B cell (primary cell): ENCODE results near the gene UMODL1. TPM values are rescaled to one million over a fixed set of nuclear protein-coding genes. Genes with fewer than 3 reads are reported as not detected.

Source experiments
- ATAC-seq: fragments of 200-7000 bp; cut with Tn5 transposase; one replicate; pipeline ENCODE4 v1.10.0; 2021; ENCODE audit warnings: low read depth, mild to moderate bottlenecking, moderate number of reproducible peaks, moderate library complexity
- CTCF ChIA-PET: fragments of 350-600 bp; sonication (Branson Sonifier 250); formaldehyde crosslinking; loops from one replicate; lab custom pipeline; 2021; ENCODE audit warnings: antibody characterized with exemption, inconsistent platforms; lab: Charles Lee
- POLR2A ChIA-PET: fragments of 350-600 bp; sonication (Branson Sonifier 250); formaldehyde crosslinking; loops from one replicate; lab custom pipeline; 2021; ENCODE audit warnings: antibody characterized with exemption; lab: Charles Lee
- DNase-seq: peaks from one replicate; pipeline ENCODE4 v3.0.0; 2013
- H2AFZ ChIP-seq: 2 replicates; pipeline ENCODE4 v1.6.1; 2012; ENCODE audit warnings: mild to moderate bottlenecking, low read depth, low read length; ENCODE audit not compliant: insufficient read depth, poor library complexity, severe bottlenecking
- H3K27ac ChIP-seq, 2 donors: 1 replicate in 1 of 2; 2 replicates in 1 of 2; pipeline ENCODE4 v1.5.1; 2012 to 2013; ENCODE audit warnings: low read length in 2 of 2, mild to moderate bottlenecking in 2 of 2, moderate library complexity in 1 of 2
- H3K27me3 ChIP-seq, 4 experiments: fragments of 200-600 bp in 1 of 4; sonication (generic) in 1 of 4; replicated peaks in 1 of 4; 1 replicate in 2 of 4; 2 replicates in 2 of 4; pipeline versions ENCODE4 v1.6.1 to v1.7.0; 2013 to 2016; ENCODE audit warnings: low read length in 3 of 4, mild to moderate bottlenecking in 2 of 4, mixed read lengths in 1 of 4, moderate library complexity in 1 of 4; ENCODE audit not compliant: insufficient read depth in 4 of 4, control insufficient read depth in 3 of 4; ENCODE audit errors: control extremely low read depth in 1 of 4
- H3K36me3 ChIP-seq, 2 experiments: replicated peaks in 1 of 2; 1 replicate in 1 of 2; 2 replicates in 1 of 2; pipeline versions ENCODE4 v1.6.1 to v1.7.1; 2013; ENCODE audit warnings: low read length in 1 of 2; ENCODE audit not compliant: insufficient read depth in 2 of 2, control insufficient read depth in 1 of 2; ENCODE audit errors: control extremely low read depth in 1 of 2, extremely low read depth in 1 of 2
- H3K4me1 ChIP-seq, 2 donors: fragments of 200-600 bp in 1 of 2; sonication (generic) in 1 of 2; 1 replicate in 1 of 2; 2 replicates in 1 of 2; pipeline versions ENCODE4 v1.5.1 to v1.6.1; 2013 to 2017; ENCODE audit warnings: low read length in 2 of 2; ENCODE audit not compliant: control insufficient read depth in 2 of 2, insufficient read depth in 2 of 2
- H3K4me2 ChIP-seq: replicated peaks from 2 replicates; pipeline ENCODE3; 2012; ENCODE audit warnings: mild to moderate bottlenecking, low read depth, low read length; ENCODE audit not compliant: poor library complexity, severe bottlenecking
- H3K4me3 ChIP-seq, 5 experiments: fragments of 200-600 bp in 1 of 5; sonication (generic) in 1 of 5; 1 replicate in 3 of 5; 2 replicates in 2 of 5; pipeline versions ENCODE4 v1.5.1 to v1.7.0; 2011 to 2016; ENCODE audit warnings: low read length in 4 of 5, mild to moderate bottlenecking in 4 of 5, low read depth in 2 of 5, control low read depth in 1 of 5, moderate library complexity in 1 of 5; ENCODE audit not compliant: insufficient read depth in 1 of 5; ENCODE audit errors: control extremely low read depth in 1 of 5, extremely low read depth in 1 of 5
- H3K79me2 ChIP-seq: fragments of 200-600 bp; sonication (generic); one replicate; pipeline ENCODE4 v1.6.0; 2016; ENCODE audit warnings: low read length; ENCODE audit not compliant: control insufficient read depth, insufficient read depth
- H3K9ac ChIP-seq: fragments of 200-600 bp; sonication (generic); 2 replicates; pipeline ENCODE4 v1.6.1; 2017; ENCODE audit warnings: mild to moderate bottlenecking, low read length, moderate library complexity
- H3K9me3 ChIP-seq, 3 donors: one replicate each; pipeline versions ENCODE4 v1.6.1 to v1.7.1; 2013; ENCODE audit warnings: low read length in 2 of 3; ENCODE audit not compliant: control insufficient read depth in 2 of 3, insufficient read depth in 1 of 3; ENCODE audit errors: control extremely low read depth in 1 of 3
- H4K20me1 ChIP-seq: 2 replicates; pipeline ENCODE4 v1.6.0; 2012; ENCODE audit warnings: mild to moderate bottlenecking, low read length; ENCODE audit not compliant: insufficient read depth, control insufficient read depth, poor library complexity, severe bottlenecking
- H3K27ac Mint-ChIP-seq: one replicate; pipeline ENCODE4 v1.8.0; 2021; ENCODE audit warnings: mixed read lengths
- H3K27me3 Mint-ChIP-seq: one replicate; pipeline ENCODE4 v1.8.0; 2021; ENCODE audit warnings: mixed read lengths
- H3K4me1 Mint-ChIP-seq: one replicate; pipeline ENCODE4 v1.8.0; 2021; ENCODE audit warnings: mixed read lengths
- H3K4me3 Mint-ChIP-seq: one replicate; pipeline ENCODE4 v1.8.0; 2021; ENCODE audit warnings: mixed read lengths
- H3K9me3 Mint-ChIP-seq: one replicate; pipeline ENCODE4 v1.8.0; 2022; ENCODE audit warnings: mixed read lengths; ENCODE audit not compliant: insufficient read depth
- CTCF ChIP-seq: fragments of 200-600 bp; IDR thresholded peaks from one replicate; pipeline ENCODE4 v1.8.0; 2022; ENCODE audit warnings: antibody characterized with exemption, mild to moderate bottlenecking
- EZH2 ChIP-seq: IDR thresholded peaks from 2 replicates; pipeline ENCODE4 v1.6.1; 2012; ENCODE audit warnings: borderline replicate concordance, low read depth, mild to moderate bottlenecking, moderate library complexity, low read length; ENCODE audit not compliant: insufficient read depth, poor library complexity, severe bottlenecking
- WGBS: methylation state at CpG from one replicate; pipeline ENCODE4 v1.1.5; 2013; ENCODE audit warnings: missing lambda C conversion rate; ENCODE audit not compliant: insufficient coverage; 5-methylcytosine and 5-hydroxymethylcytosine counted together
- intact Hi-C: fragments of 100-400 bp; cut with micrococcal nuclease; formaldehyde crosslinking; loops from one replicate; pipeline ENCODE4 v1.10.0; 2022
- polyA plus RNA-seq: library from polyadenylated mRNA; depleted of rRNA; stranded (reverse); fragments of >200 nt; gene quantifications from 2 replicates; pipeline ENCODE4 v1.2.3, GENCODE V29; 2012
- total RNA-seq, 2 donors: library from RNA; stranded (reverse); fragments of 120-200 nt in 1 of 2; gene quantifications; 1 replicate in 1 of 2; 2 replicates in 1 of 2; pipeline versions ENCODE4 v1.2.3 to v1.2.4, GENCODE V29; 2013 to 2022

UMODL1 gene
- total and polyA plus RNA-seq, 2 donors (not counting 1 experiment from before 2014, with no cell fraction given), result 0.10 to 0.49 TPM

GRCh38 chr21:42154237-42155044 lies 83.3 kb downstream of the UMODL1 start:
- WGBS, result 88% methylated on average over 16 of the region's 17 CpGs

More at GRCh38 chr21:42154237-42155044, 83.3 kb downstream of the UMODL1 start:
- Mint-ChIP-seq H3K4me1 (peaks cover under 1% of the 10 kb centered on the region), H3K27ac (no peak overlapping the region), H3K4me3 (no peak overlapping the region), H3K27me3 (peaks cover 40% of the 10 kb centered on the region), H3K9me3 (no peaks in the 10 kb centered on the region)
- no peaks in the 10 kb centered on the region for H3K36me3 ChIP-seq
- H4K20me1 ChIP-seq, result no peaks in the 10 kb centered on the region
- intact Hi-C loops, result no loop called here
- H3K27ac ChIP-seq, result no peak overlapping the region
- no peak overlapping the region for H3K4me3 ChIP-seq
- no peaks in the 10 kb centered on the region for H3K79me2 ChIP-seq
- no peak for DNase-seq
- H3K4me2 ChIP-seq, result no peak overlapping the region
- H3K27me3 ChIP-seq, result peaks cover 0 to 19% (median 4%) of the 10 kb centered on the region in 4 experiments
- TF ChIP-seq EZH2, result no peak
- TF ChIP-seq CTCF, result no peak
- no peaks in the 10 kb centered on the region for H3K9me3 ChIP-seq
- CTCF ChIA-PET, result interaction anchor here (1.2 to 1.7 kb wide), 3 partner anchors 9 to 104 kb away, joined by 3 to 5 read pairs (median 4); no protein-coding TSS in a partner anchor
- H3K9ac ChIP-seq, result no peak overlapping the region
- no peak for ATAC-seq
- POLR2A ChIA-PET, result no interaction called here
- H3K4me1 ChIP-seq, result peaks cover 0 to 4% of the 10 kb centered on the region in 2 donors
- H2AFZ ChIP-seq, result no peak overlapping the region
